Hepatocyte (in vitro differentiated cells): ENCODE results near the gene UNC13A. TPM values are rescaled to one million over a fixed set of nuclear protein-coding genes. Genes with fewer than 3 reads are reported as not detected.
"Not testable (repeated sequence)": the region's sequence is repeated elsewhere in the genome, so short reads cannot be mapped to it uniquely, and the experiment has no call there.

Source experiments
- DNase-seq: peaks from one replicate; pipeline ENCODE4 v3.0.0-alpha.2; 2016; ENCODE audit warnings: low spot score
- H2AFZ ChIP-seq: fragments of 200-600 bp; sonication (generic); 2 replicates; pipeline ENCODE4 v1.6.0; 2016; ENCODE audit warnings: antibody characterized with exemption, mild to moderate bottlenecking
- H3K27ac ChIP-seq: fragments of 200-600 bp; sonication (generic); 2 replicates; pipeline ENCODE4 v1.5.1; 2016; ENCODE audit warnings: mild to moderate bottlenecking
- H3K27me3 ChIP-seq: fragments of 200-600 bp; sonication (generic); 2 replicates; pipeline ENCODE4 v1.6.1; 2016
- H3K36me3 ChIP-seq: fragments of 200-600 bp; sonication (generic); replicated peaks from 2 replicates; pipeline ENCODE4 v1.5.1; 2016; ENCODE audit warnings: low read depth; ENCODE audit not compliant: insufficient read depth
- H3K4me1 ChIP-seq: fragments of 200-600 bp; sonication (generic); 2 replicates; pipeline ENCODE4 v1.5.1; 2016; ENCODE audit warnings: mild to moderate bottlenecking, moderate library complexity; ENCODE audit not compliant: insufficient read depth
- H3K4me2 ChIP-seq: fragments of 200-600 bp; sonication (generic); 2 replicates; pipeline ENCODE4 v1.6.0; 2016
- H3K4me3 ChIP-seq: fragments of 200-600 bp; sonication (generic); 2 replicates; pipeline ENCODE4 v1.5.1; 2016; ENCODE audit warnings: mild to moderate bottlenecking
- H3K79me2 ChIP-seq: fragments of 200-600 bp; sonication (generic); 2 replicates; pipeline ENCODE4 v1.6.0; 2017; ENCODE audit warnings: mild to moderate bottlenecking
- H3K9me2 ChIP-seq: fragments of 200-600 bp; sonication (generic); replicated peaks from 2 replicates; pipeline ENCODE4 v1.6.0; 2017; ENCODE audit warnings: mild to moderate bottlenecking; ENCODE audit not compliant: insufficient read depth
- H3K9me3 ChIP-seq: fragments of 200-600 bp; sonication (generic); 2 replicates; pipeline ENCODE4 v1.5.1; 2016; ENCODE audit warnings: low read depth, mild to moderate bottlenecking
- H4K20me1 ChIP-seq: fragments of 200-600 bp; sonication (generic); 2 replicates; pipeline ENCODE4 v1.6.0; 2016; ENCODE audit warnings: mild to moderate bottlenecking; ENCODE audit not compliant: insufficient read depth, poor library complexity, severe bottlenecking
- EZH2 ChIP-seq: fragments of 200-600 bp; sonication (generic); IDR thresholded peaks from 2 replicates; pipeline ENCODE4 v1.6.1; 2016; ENCODE audit warnings: antibody characterized with exemption, mild to moderate bottlenecking, borderline replicate concordance
- EZH2phosphoT487 ChIP-seq: fragments of 200-600 bp; sonication (generic); IDR thresholded peaks from one replicate; pipeline ENCODE4 v1.6.1; 2018; ENCODE audit warnings: antibody characterized with exemption, mild to moderate bottlenecking, low read depth, moderate library complexity; ENCODE audit not compliant: unreplicated experiment, severe bottlenecking
- WGBS: methylation state at CpG from one replicate; pipeline ENCODE4 v1.1.6; 2016; ENCODE audit warnings: low lambda C conversion rate; ENCODE audit errors: missing lambda C conversion rate; 5-methylcytosine and 5-hydroxymethylcytosine counted together
- polyA plus RNA-seq: library from polyadenylated mRNA; unstranded; fragments of >200 nt; fragmentation: Nextera tagmentation; extraction: Ambion mirVana; gene quantifications from 2 replicates; pipeline ENCODE4 v1.2.1, GENCODE V29; 2016
- total RNA-seq: library from RNA; depleted of rRNA; stranded (reverse); fragments of >200 nt; gene quantifications from 2 replicates; pipeline ENCODE4 v1.2.3, GENCODE V29; 2014
- TF ChIP-seq, protein P1 (sequence below): fragments of 200-600 bp; sonication (generic); IDR thresholded peaks from 2 replicates; pipeline ENCODE4 v1.5.1; 2016; ENCODE audit warnings: antibody characterized with exemption, mild to moderate bottlenecking; ENCODE audit not compliant: poor library complexity

The UNC13A gene
- total and polyA plus RNA-seq, 2 experiments from 2014 or later, result 0.10 TPM; not detected in 1

DNA sequence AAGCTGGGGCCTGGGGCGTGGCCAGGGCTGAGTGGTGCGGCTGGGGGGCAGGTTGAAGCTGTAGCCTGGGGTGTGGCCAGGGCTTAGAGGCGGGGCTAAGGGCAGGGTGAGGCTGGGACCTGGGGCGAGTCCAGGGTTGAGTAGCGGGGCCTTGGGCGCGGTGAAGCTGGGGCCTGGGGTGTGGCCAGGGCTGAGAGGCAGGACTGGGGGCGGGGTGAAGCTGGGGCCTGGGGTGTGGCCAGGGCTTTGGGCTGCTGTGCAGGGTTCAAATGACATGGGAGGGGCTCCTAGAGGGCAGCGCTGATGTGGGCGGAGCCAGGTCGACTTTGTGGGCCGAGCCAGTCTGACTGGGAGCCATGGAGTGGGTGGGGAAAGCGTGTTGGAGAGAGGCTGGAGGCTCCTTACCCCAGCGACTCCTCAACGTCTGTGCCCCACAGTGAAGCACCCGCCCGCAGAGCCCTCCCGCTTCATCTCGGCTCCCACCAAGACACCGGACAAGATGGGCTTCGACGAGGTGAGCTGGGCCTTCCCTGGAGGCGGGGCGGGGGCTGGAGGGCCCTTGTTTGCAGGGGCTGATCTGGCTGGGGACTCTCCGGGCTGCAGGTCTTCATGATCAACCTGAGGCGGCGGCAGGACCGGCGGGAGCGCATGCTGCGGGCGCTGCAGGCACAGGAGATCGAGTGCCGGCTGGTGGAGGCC lies 111.2 kb downstream of the UNC13A start:
- H3K27ac ChIP-seq, result no peak overlapping the region
- H3K27me3 ChIP-seq, result no peaks in the 10 kb centered on the region
- DNase-seq, result peak; percentile 73
- no peak overlapping the region for H3K4me2 ChIP-seq
- WGBS, result 69% methylated on average over 27 of the region's 34 CpGs
- no peak overlapping the region for H3K4me3 ChIP-seq
- H3K36me3 ChIP-seq, result no peaks in the 10 kb centered on the region
- no peaks in the 10 kb centered on the region for H3K4me1 ChIP-seq
- no peaks in the 10 kb centered on the region for H3K9me2 ChIP-seq
- H4K20me1 ChIP-seq, result no peaks in the 10 kb centered on the region
- no peaks in the 10 kb centered on the region for H3K79me2 ChIP-seq
- H3K9me3 ChIP-seq, result no peaks in the 10 kb centered on the region
- no peak overlapping the region for H2AFZ ChIP-seq
- TF ChIP-seq EZH2phosphoT487 (no peak), EZH2 (no peak)
- TF ChIP-seq, protein P1, sequence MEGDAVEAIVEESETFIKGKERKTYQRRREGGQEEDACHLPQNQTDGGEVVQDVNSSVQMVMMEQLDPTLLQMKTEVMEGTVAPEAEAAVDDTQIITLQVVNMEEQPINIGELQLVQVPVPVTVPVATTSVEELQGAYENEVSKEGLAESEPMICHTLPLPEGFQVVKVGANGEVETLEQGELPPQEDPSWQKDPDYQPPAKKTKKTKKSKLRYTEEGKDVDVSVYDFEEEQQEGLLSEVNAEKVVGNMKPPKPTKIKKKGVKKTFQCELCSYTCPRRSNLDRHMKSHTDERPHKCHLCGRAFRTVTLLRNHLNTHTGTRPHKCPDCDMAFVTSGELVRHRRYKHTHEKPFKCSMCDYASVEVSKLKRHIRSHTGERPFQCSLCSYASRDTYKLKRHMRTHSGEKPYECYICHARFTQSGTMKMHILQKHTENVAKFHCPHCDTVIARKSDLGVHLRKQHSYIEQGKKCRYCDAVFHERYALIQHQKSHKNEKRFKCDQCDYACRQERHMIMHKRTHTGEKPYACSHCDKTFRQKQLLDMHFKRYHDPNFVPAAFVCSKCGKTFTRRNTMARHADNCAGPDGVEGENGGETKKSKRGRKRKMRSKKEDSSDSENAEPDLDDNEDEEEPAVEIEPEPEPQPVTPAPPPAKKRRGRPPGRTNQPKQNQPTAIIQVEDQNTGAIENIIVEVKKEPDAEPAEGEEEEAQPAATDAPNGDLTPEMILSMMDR, result no peak

DNA sequence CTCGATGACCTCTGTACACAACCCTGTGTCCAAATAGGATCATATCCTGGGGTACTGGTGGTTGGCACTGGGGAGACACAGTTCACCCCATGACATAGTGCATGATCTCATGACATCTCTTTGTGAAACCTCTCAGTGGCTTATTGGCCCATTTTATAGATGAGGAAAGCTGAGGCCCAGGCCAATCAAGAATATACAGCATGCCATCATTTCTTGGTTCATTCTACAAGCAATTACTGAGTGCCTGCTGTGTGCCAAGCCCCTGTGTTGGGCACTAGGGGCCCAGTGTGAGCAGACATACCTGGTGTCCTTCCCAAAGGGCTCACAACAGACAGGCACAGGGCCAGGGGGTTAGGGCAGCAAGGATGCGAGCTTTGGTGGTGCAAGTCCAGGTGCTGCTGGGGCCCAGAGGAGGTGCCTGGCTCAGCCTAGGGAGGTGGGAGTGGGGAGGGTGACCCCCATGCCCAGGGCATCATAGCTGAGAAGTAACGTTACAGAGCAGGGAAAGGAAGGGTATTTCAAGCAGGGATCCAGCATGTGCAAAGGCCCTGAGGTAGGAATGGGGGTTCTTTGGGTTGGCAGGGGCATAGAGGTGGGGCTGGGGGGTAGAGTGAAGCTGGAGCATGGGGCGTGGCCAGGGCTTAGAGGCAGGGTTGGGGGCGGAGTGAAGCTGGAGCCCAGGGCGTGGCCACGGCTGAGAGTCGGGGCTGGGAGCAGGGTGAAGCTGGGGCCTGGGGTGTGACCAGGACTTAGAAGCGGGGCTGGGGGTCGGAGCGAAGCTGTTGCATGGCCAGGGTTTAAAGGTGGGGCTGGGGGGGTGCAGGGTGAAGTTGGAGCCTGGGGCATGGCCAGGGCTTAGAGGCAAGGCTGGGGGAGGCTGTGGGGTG lies 112.0 kb downstream of the UNC13A start:
- Histone ChIP-seq H4K20me1 (no peaks in the 10 kb centered on the region), H3K27me3 (no peaks in the 10 kb centered on the region), H3K79me2 (no peaks in the 10 kb centered on the region), H3K36me3 (no peaks in the 10 kb centered on the region), H3K4me2 (no peak overlapping the region), H3K9me3 (no peaks in the 10 kb centered on the region), H3K9me2 (no peaks in the 10 kb centered on the region), H3K4me1 (no peaks in the 10 kb centered on the region), H3K27ac (no peak overlapping the region), H3K4me3 (no peak overlapping the region), H2AFZ (no peak overlapping the region)
- TF ChIP-seq, protein P1, result no peak
- no peak for TF ChIP-seq EZH2
- TF ChIP-seq EZH2phosphoT487, result no peak
- 92% methylated on average over 6 of the region's 11 CpGs for WGBS
- no peak for DNase-seq

DNA sequence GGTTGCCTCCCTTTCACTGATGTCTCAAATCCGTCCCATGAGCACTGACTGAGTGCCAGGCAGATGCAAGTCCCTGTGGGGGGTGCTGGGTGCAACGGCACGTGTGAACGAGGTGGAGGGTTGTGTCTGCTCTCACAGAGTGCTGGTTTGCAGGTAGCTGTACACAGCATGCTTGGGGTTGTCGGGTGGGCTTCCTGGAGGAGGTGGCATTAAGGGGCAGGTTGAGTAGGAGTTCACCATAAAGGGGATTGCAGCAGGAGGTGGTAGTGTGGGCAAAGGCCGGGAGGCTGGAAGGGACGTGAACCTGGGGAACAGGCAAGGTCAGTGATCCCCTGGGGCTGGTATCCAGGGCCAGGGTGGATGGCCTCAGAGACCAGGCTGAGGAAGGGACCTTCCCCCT lies 115.5 kb downstream of the UNC13A start:
- Histone ChIP-seq H3K4me2 (no peak overlapping the region), H3K4me1 (no peaks in the 10 kb centered on the region), H3K9me2 (no peaks in the 10 kb centered on the region), H3K36me3 (no peaks in the 10 kb centered on the region), H2AFZ (no peak overlapping the region), H3K79me2 (no peaks in the 10 kb centered on the region), H4K20me1 (no peaks in the 10 kb centered on the region), H3K27me3 (no peaks in the 10 kb centered on the region), H3K9me3 (no peaks in the 10 kb centered on the region), H3K27ac (no peak overlapping the region), H3K4me3 (no peak overlapping the region)
- WGBS, result 99% methylated on average over 7 of the region's 7 CpGs
- no peak for TF ChIP-seq EZH2
- DNase-seq, result no peak

DNA sequence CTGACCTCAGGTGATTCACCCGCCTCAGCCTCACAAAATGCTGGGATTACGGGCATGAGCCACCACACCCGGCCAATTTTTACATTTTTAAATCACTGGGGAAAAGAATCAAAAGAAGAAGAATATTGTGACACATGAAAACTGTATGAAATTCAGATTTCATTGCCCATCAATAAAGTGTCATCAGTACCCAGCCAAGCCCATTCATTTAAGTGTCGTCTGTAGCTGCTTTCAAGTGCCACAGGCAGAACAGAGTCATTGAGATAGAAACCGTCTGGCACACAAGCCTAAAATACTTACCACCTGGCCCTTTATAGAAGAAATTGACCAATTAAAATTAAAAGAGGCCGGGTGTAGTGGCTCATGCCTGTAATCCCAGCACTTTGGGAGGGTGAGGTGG lies 117.4 kb downstream of the UNC13A start:
- 95% methylated on average over 6 of the region's 6 CpGs for WGBS
- TF ChIP-seq EZH2, result no peak
- TF ChIP-seq EZH2phosphoT487, result no peak
- TF ChIP-seq, protein P1, result no peak
- no peak for DNase-seq
- Histone ChIP-seq H3K27me3 (no peaks in the 10 kb centered on the region), H3K9me2 (no peaks in the 10 kb centered on the region), H3K4me1 (no peaks in the 10 kb centered on the region), H3K36me3 (no peaks in the 10 kb centered on the region), H3K4me2 (no peak overlapping the region), H3K79me2 (no peaks in the 10 kb centered on the region), H3K9me3 (no peaks in the 10 kb centered on the region), H3K27ac (no peak overlapping the region), H4K20me1 (no peaks in the 10 kb centered on the region), H3K4me3 (no peak overlapping the region), H2AFZ (no peak overlapping the region)

- H3K9me2 ChIP-seq, H3K4me2 ChIP-seq, H3K27ac ChIP-seq, DNase-seq, H3K36me3 ChIP-seq, H2AFZ ChIP-seq, H3K79me2 ChIP-seq, H3K27me3 ChIP-seq, H3K9me3 ChIP-seq, H4K20me1 ChIP-seq, H3K4me1 ChIP-seq, H3K4me3 ChIP-seq: not testable (repeated sequence)
- WGBS, result 98% methylated on average over 5 of the region's 5 CpGs
Observed at GRCh38 chr19:17570291-17570690, 117.9 kb downstream of the UNC13A start.
